Activated T-cell treated with anti-CD3 and anti-CD28 coated beads, Interleukin-2, amount 50 U/mL, for 72 hours (primary cell): ENCODE data around the gene NKX6-2. TPM values are rescaled to one million over a fixed set of nuclear protein-coding genes. Genes with fewer than 3 reads are reported as not detected.

Experiments used
- ATAC-seq, 2 donors: fragments of 150-1000 bp; cut with Tn5 transposase; replicated peaks in 1 of 2; 2 replicates each; pipeline ENCODE4 v1.10.0; 2021; ENCODE audit warnings: moderate library complexity in 2 of 2, mild to moderate bottlenecking in 1 of 2
- DNase-seq, 2 donors: peaks; one replicate each; pipeline ENCODE4 v3.0.0; 2021 to 2022; ENCODE audit warnings: mixed read lengths in 1 of 2
- H3K27ac Mint-ChIP-seq: one replicate; pipeline ENCODE4 v1.8.0; 2022; ENCODE audit warnings: mild to moderate bottlenecking, moderate library complexity, mixed read lengths
- H3K27me3 Mint-ChIP-seq: one replicate; pipeline ENCODE4 v1.8.0; 2022; ENCODE audit warnings: low read depth, mixed read lengths
- H3K36me3 Mint-ChIP-seq, 2 donors: one replicate each; pipeline ENCODE4 v1.8.0; 2022; ENCODE audit warnings: mixed read lengths in 2 of 2, mild to moderate bottlenecking in 1 of 2; ENCODE audit not compliant: insufficient read depth in 2 of 2
- H3K4me1 Mint-ChIP-seq: one replicate; pipeline ENCODE4 v1.8.0; 2022; ENCODE audit warnings: low read depth, mixed read lengths
- H3K4me3 Mint-ChIP-seq, 2 donors: one replicate each; pipeline ENCODE4 v1.8.0; 2022; ENCODE audit warnings: mild to moderate bottlenecking in 2 of 2, mixed read lengths in 2 of 2, moderate library complexity in 2 of 2
- H3K9me3 Mint-ChIP-seq, 2 donors: one replicate each; pipeline ENCODE4 v1.8.0; 2022; ENCODE audit warnings: mixed read lengths in 2 of 2
- total RNA-seq, 2 donors: library from RNA; stranded (reverse); gene quantifications; one replicate each; pipeline ENCODE4 v1.2.3, GENCODE V29; 2022

NKX6-2 gene
- total RNA-seq, 2 donors from 2014 or later = not detected

GRCh38 chr10:132820056-132820455, 34.1 kb upstream of the NKX6-2 start:
- H3K4me1 Mint-ChIP-seq = no peaks in the 10 kb centered on the region
- no peak overlapping the region for H3K4me3 Mint-ChIP-seq
- H3K9me3 Mint-ChIP-seq = no peaks in the 10 kb centered on the region
- ATAC-seq (no peak), DNase-seq (no peak)
- no peak overlapping the region for H3K27ac Mint-ChIP-seq
- H3K27me3 Mint-ChIP-seq = peaks cover 30% of the 10 kb centered on the region
- H3K36me3 Mint-ChIP-seq = no peaks in the 10 kb centered on the region

DNA sequence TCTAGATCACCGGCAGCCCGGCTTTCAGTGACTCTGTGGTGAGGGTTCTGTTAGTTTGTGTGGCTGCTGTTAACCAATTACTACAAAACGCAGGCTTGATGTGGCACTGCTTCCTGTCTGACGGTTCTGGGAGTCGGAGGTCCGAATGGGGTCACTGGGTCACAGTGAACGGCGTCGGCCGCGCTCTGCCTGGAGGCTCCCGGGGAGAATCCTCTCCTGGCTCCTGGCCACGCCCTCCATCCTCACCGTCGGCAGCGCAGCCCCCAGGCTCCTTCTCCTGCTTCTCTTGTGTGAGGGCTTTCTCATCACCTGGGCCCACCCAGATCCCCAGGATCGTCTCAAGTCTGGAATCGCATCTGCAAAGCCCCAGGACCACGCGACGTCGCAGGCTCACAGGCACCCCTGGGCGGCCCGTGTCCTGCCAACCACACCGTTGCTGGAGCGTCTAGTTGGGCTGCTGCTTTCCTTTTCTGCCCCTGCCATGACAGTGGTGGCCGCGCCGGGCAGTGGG, 31.8 kb upstream of the NKX6-2 start:
- ATAC-seq (no peak), DNase-seq (no peak)
- Mint-ChIP-seq H3K27ac (no peak overlapping the region), H3K4me1 (no peaks in the 10 kb centered on the region), H3K4me3 (no peak overlapping the region), H3K36me3 (no peaks in the 10 kb centered on the region), H3K27me3 (peaks cover 30% of the 10 kb centered on the region), H3K9me3 (no peaks in the 10 kb centered on the region)

DNA sequence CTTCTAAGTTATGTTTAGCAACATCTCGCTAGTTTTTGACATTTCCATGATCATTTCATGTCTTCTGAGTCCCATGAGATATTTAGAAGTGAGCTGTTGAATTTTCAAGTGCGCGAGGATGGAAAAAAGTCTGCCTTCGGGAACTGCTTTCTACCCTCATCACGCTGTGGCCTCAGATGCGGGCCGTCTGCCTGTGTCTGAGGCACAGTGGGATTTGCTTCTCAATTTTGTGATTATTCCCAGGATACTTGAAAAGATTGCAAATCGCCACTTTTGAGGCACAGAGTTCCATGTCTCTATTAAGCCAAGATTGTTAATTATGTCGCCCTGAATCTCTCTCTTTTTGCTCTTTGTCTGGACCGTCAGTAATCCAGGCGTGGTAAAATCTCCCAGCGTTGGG, 30.8 kb upstream of the NKX6-2 start:
- no peak for DNase-seq
- no peak for ATAC-seq
- H3K36me3 Mint-ChIP-seq = no peaks in the 10 kb centered on the region
- H3K27me3 Mint-ChIP-seq = peaks cover 30% of the 10 kb centered on the region
- H3K4me3 Mint-ChIP-seq = no peak overlapping the region
- H3K27ac Mint-ChIP-seq = no peak overlapping the region
- H3K9me3 Mint-ChIP-seq = no peaks in the 10 kb centered on the region
- H3K4me1 Mint-ChIP-seq = no peaks in the 10 kb centered on the region

DNA sequence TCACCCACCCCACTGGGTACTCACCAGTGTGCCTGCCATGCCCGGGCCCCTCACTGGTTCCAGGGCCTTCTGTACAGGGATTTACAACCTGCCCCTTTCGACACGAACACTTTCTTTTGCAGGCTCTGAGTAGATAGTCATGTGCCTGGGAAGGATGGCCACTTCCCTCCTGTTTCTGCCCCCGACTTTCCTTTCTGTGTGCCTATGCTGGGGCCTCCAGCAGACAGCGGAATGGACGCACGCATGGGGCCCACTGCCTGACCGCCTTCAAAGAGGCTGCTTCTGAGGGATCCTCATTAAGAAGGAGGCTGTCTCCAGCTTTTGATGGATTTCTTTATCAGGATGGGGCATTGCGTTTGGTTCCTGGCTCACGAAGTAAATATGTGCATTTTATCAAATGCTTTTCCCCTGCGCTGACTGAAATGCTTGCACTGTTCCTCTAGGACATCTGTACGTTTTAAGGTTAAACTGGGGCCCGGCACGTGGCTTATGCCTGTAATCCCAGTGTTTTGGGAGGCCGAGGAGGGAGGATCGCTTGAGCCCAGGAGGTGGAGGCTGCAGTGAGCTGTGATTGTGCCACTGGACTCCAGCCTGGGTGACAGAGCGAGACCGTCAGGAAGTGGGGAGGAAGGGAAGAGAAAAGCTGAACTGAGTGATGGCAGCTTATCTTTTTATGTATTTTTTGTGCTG, 29.4 kb upstream of the NKX6-2 start:
- Mint-ChIP-seq H3K27me3 (peaks cover 30% of the 10 kb centered on the region), H3K4me3 (no peak overlapping the region), H3K4me1 (no peaks in the 10 kb centered on the region), H3K36me3 (no peaks in the 10 kb centered on the region), H3K9me3 (no peaks in the 10 kb centered on the region), H3K27ac (no peak overlapping the region)
- ATAC-seq (no peak), DNase-seq (no peak)

DNA sequence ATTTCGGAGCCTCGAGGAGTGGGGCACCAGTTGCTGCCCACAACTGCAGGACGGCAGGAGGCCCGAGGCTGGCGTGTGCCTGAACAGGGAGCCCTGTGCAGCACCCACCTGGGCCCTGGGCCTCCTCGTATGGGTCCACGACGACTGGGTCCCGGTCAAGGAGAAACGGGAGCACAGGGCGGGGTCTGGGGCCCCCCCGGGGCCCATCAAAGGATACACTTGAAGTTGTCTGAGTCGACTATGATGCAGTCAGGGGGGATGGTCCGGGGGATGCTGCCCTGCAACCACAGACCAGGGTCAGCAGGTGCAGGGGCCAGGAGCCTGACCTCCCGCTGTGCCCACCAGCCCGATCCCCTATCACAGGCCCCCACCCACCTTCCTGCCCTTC, 28.5 kb upstream of the NKX6-2 start:
- DNase-seq (no peak), ATAC-seq (no peak)
- Mint-ChIP-seq H3K4me1 (no peaks in the 10 kb centered on the region), H3K4me3 (no peak overlapping the region), H3K9me3 (no peaks in the 10 kb centered on the region), H3K36me3 (no peaks in the 10 kb centered on the region), H3K27me3 (peaks cover 22% of the 10 kb centered on the region), H3K27ac (no peak overlapping the region)

DNA sequence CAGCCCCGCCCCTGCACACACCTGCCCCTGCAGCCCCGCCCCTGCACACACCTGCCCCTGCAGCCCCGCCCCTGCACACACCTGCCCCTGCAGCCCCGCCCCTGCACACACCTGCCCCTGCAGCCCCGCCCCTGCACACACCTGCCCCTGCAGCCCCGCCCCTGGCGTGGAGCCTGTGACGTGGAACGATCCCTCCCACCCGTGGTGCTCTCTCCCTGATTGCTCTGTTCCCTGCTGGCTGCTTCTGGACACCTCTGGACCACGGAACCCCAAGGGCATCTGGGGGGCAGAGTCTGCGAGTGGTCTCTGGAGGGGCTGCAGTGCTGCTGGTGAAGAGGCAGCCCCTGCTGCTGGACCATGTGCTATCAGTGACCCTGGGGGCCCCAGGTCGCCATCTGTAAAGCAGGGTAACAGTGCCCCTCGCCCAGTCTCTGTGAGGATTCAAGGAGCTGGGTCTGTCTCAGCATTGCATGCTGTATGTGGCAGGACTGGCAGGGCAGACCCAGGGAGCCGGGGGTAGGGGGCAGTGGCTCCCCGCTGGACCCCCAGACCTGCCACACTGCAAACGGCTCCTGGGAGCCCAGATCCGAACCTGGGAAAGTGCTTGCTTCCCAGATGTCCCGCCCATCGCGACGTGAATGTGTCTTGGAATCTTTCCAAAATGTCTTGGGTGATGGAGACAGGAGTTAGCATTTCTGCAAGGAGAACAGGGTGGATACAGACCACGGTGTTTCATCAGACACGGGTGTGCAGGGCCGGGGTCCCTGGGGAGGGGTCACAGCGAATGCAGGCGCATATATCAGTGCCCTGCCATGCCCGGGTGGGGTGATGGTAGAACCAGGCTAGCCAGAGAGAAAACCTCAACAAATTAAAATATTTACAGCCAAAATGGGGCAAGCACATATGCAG, 27.9 kb upstream of the NKX6-2 start:
- H3K9me3 Mint-ChIP-seq = no peaks in the 10 kb centered on the region
- ATAC-seq (no peak), DNase-seq (no peak)
- H3K27ac Mint-ChIP-seq = no peak overlapping the region
- H3K4me1 Mint-ChIP-seq = no peaks in the 10 kb centered on the region
- H3K27me3 Mint-ChIP-seq = peaks cover 17% of the 10 kb centered on the region
- H3K36me3 Mint-ChIP-seq = no peaks in the 10 kb centered on the region
- no peak overlapping the region for H3K4me3 Mint-ChIP-seq

DNA sequence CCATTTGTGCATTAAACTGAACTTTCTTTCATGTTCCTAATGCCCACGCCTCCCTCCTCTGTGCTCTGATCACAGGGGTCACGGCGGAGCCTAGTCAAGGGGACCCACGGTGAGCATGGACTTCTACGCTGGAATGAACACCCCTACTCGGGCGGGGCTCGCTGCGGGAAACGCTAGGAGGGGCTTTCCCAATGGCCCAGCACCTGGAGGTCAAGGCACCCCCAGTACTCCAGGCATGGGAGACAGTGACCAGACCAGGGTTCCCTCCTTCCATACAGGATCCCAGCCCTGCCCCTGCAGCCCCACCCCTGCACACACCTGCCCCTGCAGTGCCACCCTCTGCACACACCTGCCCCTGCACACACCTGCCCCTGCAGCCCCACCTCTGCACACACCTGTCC, 27.1 kb upstream of the NKX6-2 start:
- DNase-seq (no peak), ATAC-seq (no peak)
- H3K27me3 Mint-ChIP-seq = peaks cover 15% of the 10 kb centered on the region
- H3K4me3 Mint-ChIP-seq = no peak overlapping the region
- no peak overlapping the region for H3K27ac Mint-ChIP-seq
- no peaks in the 10 kb centered on the region for H3K36me3 Mint-ChIP-seq
- no peaks in the 10 kb centered on the region for H3K9me3 Mint-ChIP-seq
- no peaks in the 10 kb centered on the region for H3K4me1 Mint-ChIP-seq

DNA sequence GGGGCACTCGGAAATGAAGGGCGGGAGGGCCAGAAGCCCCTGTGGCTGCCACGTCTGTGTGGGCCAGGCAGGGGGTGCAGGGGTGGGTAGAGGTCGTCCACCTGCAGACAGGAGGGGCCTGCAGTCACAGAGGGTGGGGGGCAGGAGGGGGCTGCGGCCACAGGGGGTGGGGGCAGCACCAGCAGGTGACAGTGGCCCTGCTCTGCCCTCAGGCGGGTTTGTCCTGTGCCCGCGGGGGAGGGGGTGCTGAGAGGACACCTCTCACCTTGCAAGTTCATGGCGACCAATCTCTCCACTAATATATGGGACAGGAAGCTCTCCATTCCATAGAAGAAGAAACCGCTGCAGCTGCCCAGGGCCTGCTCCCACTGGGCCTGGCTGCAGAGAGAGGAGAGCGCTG, 26.6 kb upstream of the NKX6-2 start:
- no peak for DNase-seq
- Mint-ChIP-seq H3K27ac (no peak overlapping the region), H3K4me1 (no peaks in the 10 kb centered on the region), H3K9me3 (no peaks in the 10 kb centered on the region), H3K4me3 (no peak overlapping the region), H3K36me3 (no peaks in the 10 kb centered on the region), H3K27me3 (peaks cover 11% of the 10 kb centered on the region)
- no peak for ATAC-seq

DNA sequence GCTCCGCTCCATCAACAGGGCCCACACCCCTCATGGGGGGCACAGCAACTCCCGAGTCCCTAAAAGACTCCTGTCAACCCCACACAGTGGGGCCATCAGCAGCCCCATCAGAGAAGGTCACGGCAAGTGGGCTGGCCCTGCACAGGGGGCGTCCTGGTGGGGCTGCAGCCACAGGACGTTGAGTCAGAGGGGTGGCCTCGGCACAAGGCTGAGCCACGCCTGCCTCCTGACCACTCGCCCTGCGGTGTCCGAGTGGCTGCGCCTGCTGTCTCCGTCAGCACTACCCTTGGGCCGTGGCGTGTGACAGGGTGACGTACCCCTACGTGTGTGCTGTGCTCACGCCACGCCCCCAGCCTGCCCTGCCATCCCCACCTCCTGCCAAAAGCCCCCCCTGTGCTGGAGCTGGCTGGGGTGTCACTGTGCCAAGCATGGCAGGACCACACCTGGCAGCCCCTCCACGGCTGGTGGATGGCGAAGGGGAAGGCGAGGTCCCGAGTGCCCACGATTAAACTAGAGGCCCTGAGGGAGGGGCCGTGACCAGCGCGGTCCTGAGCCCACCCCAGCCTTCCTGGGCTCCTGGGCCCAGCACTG, 26.0 kb upstream of the NKX6-2 start:
- H3K27me3 Mint-ChIP-seq = peaks cover 5% of the 10 kb centered on the region
- no peak overlapping the region for H3K27ac Mint-ChIP-seq
- H3K36me3 Mint-ChIP-seq = no peaks in the 10 kb centered on the region
- DNase-seq = no peak
- no peak overlapping the region for H3K4me3 Mint-ChIP-seq
- H3K9me3 Mint-ChIP-seq = no peaks in the 10 kb centered on the region
- H3K4me1 Mint-ChIP-seq = no peaks in the 10 kb centered on the region
- ATAC-seq = no peak

DNA sequence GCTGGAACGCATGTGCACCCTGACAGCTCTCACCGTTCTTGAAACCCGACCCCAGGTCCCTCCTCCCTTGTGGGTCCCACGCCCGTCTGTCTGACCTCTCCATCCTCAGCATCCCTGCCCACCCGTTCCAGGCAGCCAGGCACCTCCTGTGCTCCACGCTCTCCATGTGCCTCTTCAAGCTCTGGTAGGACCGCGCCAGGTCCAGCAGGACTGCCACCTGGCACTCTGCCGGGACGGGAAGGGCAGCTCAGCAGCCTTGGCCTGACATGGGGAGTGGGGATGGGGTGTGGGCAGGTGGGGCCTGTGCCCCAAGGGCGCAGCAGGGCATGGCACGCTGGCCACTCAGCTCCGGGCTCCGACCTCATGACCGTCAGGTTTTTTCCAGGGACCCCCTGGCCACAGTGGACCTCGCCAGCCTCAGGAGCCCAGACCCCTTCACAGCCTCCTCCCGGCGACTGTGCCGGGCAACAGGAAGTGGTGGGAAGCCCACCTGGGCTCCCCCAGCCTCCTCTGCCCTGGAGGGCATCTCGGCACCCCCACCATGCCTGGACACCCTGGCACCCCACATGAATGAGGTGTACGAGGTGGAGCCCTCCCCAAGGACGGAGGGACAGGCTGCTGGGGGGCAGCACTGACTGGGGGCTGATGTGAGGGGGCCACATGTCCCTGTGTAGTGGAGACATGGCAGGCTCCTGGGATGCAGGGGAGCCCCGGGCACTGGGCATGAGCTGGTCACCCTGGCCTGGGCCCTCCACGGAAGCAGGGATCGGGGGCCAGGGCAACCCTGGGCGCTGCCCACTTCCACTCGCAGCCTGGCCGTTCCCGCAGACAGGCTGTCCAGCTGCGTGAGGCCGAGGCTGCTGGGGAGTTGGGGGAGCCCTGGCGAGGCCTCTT, 25.1 kb upstream of the NKX6-2 start:
- no peaks in the 10 kb centered on the region for H3K9me3 Mint-ChIP-seq
- H3K27me3 Mint-ChIP-seq = no peaks in the 10 kb centered on the region
- ATAC-seq = no peak

GRCh38 chr10:132810141-132810806, 24.3 kb upstream of the NKX6-2 start:
- no peak for DNase-seq
- no peak overlapping the region for H3K27ac Mint-ChIP-seq
- no peaks in the 10 kb centered on the region for H3K36me3 Mint-ChIP-seq
- no peaks in the 10 kb centered on the region for H3K27me3 Mint-ChIP-seq
- ATAC-seq = no peak
- H3K9me3 Mint-ChIP-seq = no peaks in the 10 kb centered on the region
- H3K4me3 Mint-ChIP-seq = no peak overlapping the region
- H3K4me1 Mint-ChIP-seq = no peaks in the 10 kb centered on the region

More for the DNA sequence above, 25.1 kb upstream of the NKX6-2 start:
- no peak overlapping the region for H3K27ac Mint-ChIP-seq
- no peaks in the 10 kb centered on the region for H3K36me3 Mint-ChIP-seq
- no peak for DNase-seq
- H3K4me1 Mint-ChIP-seq = no peaks in the 10 kb centered on the region
- H3K4me3 Mint-ChIP-seq = no peak overlapping the region
